Measurements from ENCODE around the gene RPLP1.

DNA sequence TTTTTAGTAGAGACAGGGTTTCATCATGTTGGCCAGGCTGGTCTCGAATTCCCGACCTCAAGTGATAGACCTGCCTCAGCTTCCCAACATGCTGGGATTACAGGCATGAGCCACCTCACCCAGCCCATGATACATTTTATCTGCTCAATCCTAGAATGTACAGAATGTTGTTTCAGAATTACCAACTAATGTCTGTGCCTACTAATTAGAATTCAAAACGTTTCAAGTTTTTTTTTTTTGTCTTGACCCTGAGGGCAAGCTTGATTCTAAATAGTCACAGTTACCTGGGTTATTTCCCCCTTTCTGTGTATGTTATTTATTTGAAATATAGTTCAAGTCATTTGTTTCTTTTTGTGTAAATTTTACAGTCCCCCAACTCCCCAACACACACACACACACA, 43.8 kb upstream of the RPLP1 start:
- TF ChIP-seq, protein P1, sequence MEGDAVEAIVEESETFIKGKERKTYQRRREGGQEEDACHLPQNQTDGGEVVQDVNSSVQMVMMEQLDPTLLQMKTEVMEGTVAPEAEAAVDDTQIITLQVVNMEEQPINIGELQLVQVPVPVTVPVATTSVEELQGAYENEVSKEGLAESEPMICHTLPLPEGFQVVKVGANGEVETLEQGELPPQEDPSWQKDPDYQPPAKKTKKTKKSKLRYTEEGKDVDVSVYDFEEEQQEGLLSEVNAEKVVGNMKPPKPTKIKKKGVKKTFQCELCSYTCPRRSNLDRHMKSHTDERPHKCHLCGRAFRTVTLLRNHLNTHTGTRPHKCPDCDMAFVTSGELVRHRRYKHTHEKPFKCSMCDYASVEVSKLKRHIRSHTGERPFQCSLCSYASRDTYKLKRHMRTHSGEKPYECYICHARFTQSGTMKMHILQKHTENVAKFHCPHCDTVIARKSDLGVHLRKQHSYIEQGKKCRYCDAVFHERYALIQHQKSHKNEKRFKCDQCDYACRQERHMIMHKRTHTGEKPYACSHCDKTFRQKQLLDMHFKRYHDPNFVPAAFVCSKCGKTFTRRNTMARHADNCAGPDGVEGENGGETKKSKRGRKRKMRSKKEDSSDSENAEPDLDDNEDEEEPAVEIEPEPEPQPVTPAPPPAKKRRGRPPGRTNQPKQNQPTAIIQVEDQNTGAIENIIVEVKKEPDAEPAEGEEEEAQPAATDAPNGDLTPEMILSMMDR (IDR thresholded peaks at IDR 0.05; ENCODE audit: low read depth, low read length) = no peak
- no peak for TF ChIP-seq EZH2phosphoT487 (IDR thresholded peaks at IDR 0.05; ENCODE audit: low read depth)
